D721Med (cell line): ENCODE data around the gene DPM1.

Source experiments
- DNase-seq: peaks from one replicate; pipeline ENCODE4 v3.0.0; 2011; ENCODE audit warnings: low spot score; ENCODE audit not compliant: insufficient read length
- FAIRE-seq: peaks from 2 replicates; lab custom pipeline; 2011; peaks lifted over from hg19 to GRCh38; lab: Jason Lieb, UNC
- CTCF ChIP-seq: IDR thresholded peaks from 2 replicates; pipeline ENCODE4 v1.5.1; 2012; ENCODE audit warnings: mild to moderate bottlenecking, control low read depth; ENCODE audit not compliant: insufficient read depth; ENCODE audit errors: missing control alignments

DPM1 gene

GRCh38 chr20:50991076-50991475 lies 32.7 kb upstream of the DPM1 start:
- no peak for TF ChIP-seq CTCF
- no peak for FAIRE-seq
- no peak for DNase-seq

GRCh38 chr20:50987493-50988210 lies 29.3 kb upstream of the DPM1 start:
- TF ChIP-seq CTCF: peak; percentile 94
- FAIRE-seq (no peak), DNase-seq (peak; percentile 36)

- DNase-seq (no peak), FAIRE-seq (no peak)
- TF ChIP-seq CTCF: no peak
Observed at GRCh38 chr20:50983321-50983720, 25.0 kb upstream of the DPM1 start.

GRCh38 chr20:50982363-50982762 lies 24.0 kb upstream of the DPM1 start:
- no peak for TF ChIP-seq CTCF
- no peak for FAIRE-seq

GRCh38 chr20:50981714-50982048 lies 23.3 kb upstream of the DPM1 start:
- no peak for TF ChIP-seq CTCF
- DNase-seq: no peak
- no peak for FAIRE-seq

More at GRCh38 chr20:50982363-50982762, 24.0 kb upstream of the DPM1 start:
- DNase-seq: no peak

- TF ChIP-seq CTCF: peak; percentile 86
- DNase-seq (no peak), FAIRE-seq (no peak)
Observed at GRCh38 chr20:50980851-50981713, 22.8 kb upstream of the DPM1 start.
